ENCODE results near the gene GJE1.

GJE1 gene

GRCh38 chr6:142165227-142165626, 32.5 kb downstream of the GJE1 start:
- DNase-seq (ENCODE audit: low read depth): no peak

GRCh38 chr6:142167071-142167470, 34.3 kb downstream of the GJE1 start:
- no peak for DNase-seq (ENCODE audit: low read depth)

- DNase-seq (ENCODE audit: low read depth): no peak
Observed at GRCh38 chr6:142167486-142167885, 34.8 kb downstream of the GJE1 start.

GRCh38 chr6:142171351-142171750, 38.6 kb downstream of the GJE1 start:
- no peak for DNase-seq (ENCODE audit: low read depth)

GRCh38 chr6:142172758-142173157, 40.0 kb downstream of the GJE1 start:
- no peak for DNase-seq (ENCODE audit: low read depth)

GRCh38 chr6:142173980-142174379, 41.3 kb downstream of the GJE1 start:
- DNase-seq (ENCODE audit: low read depth): no peak

GRCh38 chr6:142174703-142175102, 42.0 kb downstream of the GJE1 start:
- DNase-seq (ENCODE audit: low read depth): no peak

GRCh38 chr6:142178129-142178528, 45.4 kb downstream of the GJE1 start:
- DNase-seq (ENCODE audit: low read depth): no peak

GRCh38 chr6:142182004-142182403, 49.3 kb downstream of the GJE1 start:
- no peak for DNase-seq (ENCODE audit: low read depth)

- no peak for DNase-seq (ENCODE audit: low read depth)
Observed at GRCh38 chr6:142183351-142183750, 50.6 kb downstream of the GJE1 start.

- no peak for DNase-seq (ENCODE audit: low read depth)
Observed at GRCh38 chr6:142184307-142184706, 51.6 kb downstream of the GJE1 start.
